Common myeloid progenitor, CD34-positive (primary cell): ENCODE results near the gene SUN1.
"Not testable (repeated sequence)": the region's sequence is repeated elsewhere in the genome, so short reads cannot be mapped to it uniquely, and the experiment has no call there.

Experiments used
- CTCF ChIA-PET: fragments of 350-600 bp; sonication (Branson Sonifier 250); formaldehyde crosslinking; loops from one replicate; lab custom pipeline; 2021; ENCODE audit warnings: antibody characterized with exemption; lab: Charles Lee
- POLR2A ChIA-PET: fragments of 350-600 bp; sonication (Branson Sonifier 250); formaldehyde crosslinking; loops from one replicate; lab custom pipeline; 2021; ENCODE audit warnings: antibody characterized with exemption; lab: Charles Lee
- DNase-seq, 3 donors: peaks; one replicate each; pipeline versions ENCODE4 v3.0.0 to v3.0.0-alpha.2; 2013
- H3K27ac ChIP-seq, 2 experiments: 1 replicate in 1 of 2; 2 replicates in 1 of 2; pipeline ENCODE4 v1.7.0; 2013; ENCODE audit warnings: inconsistent platforms in 2 of 2, low read length in 2 of 2, mild to moderate bottlenecking in 2 of 2, low read depth in 1 of 2, moderate library complexity in 1 of 2; ENCODE audit not compliant: severe bottlenecking in 2 of 2, insufficient read depth in 1 of 2, poor library complexity in 1 of 2
- H3K27me3 ChIP-seq, 5 experiments: replicated peaks in 2 of 5; 1 replicate in 3 of 5; 2 replicates in 2 of 5; pipeline versions ENCODE4 v1.6.1 to v1.7.0; 2013; ENCODE audit warnings: low read length in 4 of 5, mild to moderate bottlenecking in 2 of 5, moderate library complexity in 2 of 5, inconsistent platforms in 1 of 5; ENCODE audit not compliant: insufficient read depth in 5 of 5, control insufficient read depth in 4 of 5
- H3K36me3 ChIP-seq, 4 experiments: 1 replicate in 2 of 4; 2 replicates in 2 of 4; pipeline versions ENCODE4 v1.6.1 to v1.7.0; 2013; ENCODE audit warnings: low read length in 3 of 4, control low read depth in 1 of 4, mild to moderate bottlenecking in 1 of 4; ENCODE audit not compliant: control insufficient read depth in 4 of 4, insufficient read depth in 4 of 4
- H3K4me1 ChIP-seq, 4 experiments: 1 replicate in 3 of 4; 2 replicates in 1 of 4; pipeline versions ENCODE4 v1.6.1 to v1.7.1; 2013; ENCODE audit warnings: low read length in 3 of 4, mild to moderate bottlenecking in 3 of 4, control low read depth in 1 of 4, inconsistent platforms in 1 of 4, moderate library complexity in 1 of 4; ENCODE audit not compliant: control insufficient read depth in 4 of 4, insufficient read depth in 4 of 4; ENCODE audit errors: control extremely low read depth in 1 of 4
- H3K4me3 ChIP-seq, 7 experiments: 1 replicate in 4 of 7; 2 replicates in 3 of 7; pipeline versions ENCODE4 v1.5.1 to v1.7.0; 2013; ENCODE audit warnings: mild to moderate bottlenecking in 7 of 7, low read length in 6 of 7, moderate library complexity in 6 of 7, inconsistent platforms in 2 of 7, low read depth in 2 of 7, control low read depth in 1 of 7; ENCODE audit not compliant: insufficient read depth in 4 of 7, control insufficient read depth in 1 of 7; ENCODE audit errors: extremely low read depth in 1 of 7
- H3K9me3 ChIP-seq, 5 experiments: 1 replicate in 4 of 5; 2 replicates in 1 of 5; pipeline versions ENCODE4 v1.6.1 to v1.7.1; 2013; ENCODE audit warnings: low read length in 4 of 5, mild to moderate bottlenecking in 2 of 5, inconsistent platforms in 1 of 5, low read depth in 1 of 5, moderate library complexity in 1 of 5; ENCODE audit not compliant: control insufficient read depth in 4 of 5, insufficient read depth in 2 of 5; ENCODE audit errors: control extremely low read depth in 1 of 5
- WGBS: methylation state at CpG from one replicate; pipeline ENCODE4 v1.1.5; 2013; ENCODE audit not compliant: insufficient coverage; 5-methylcytosine and 5-hydroxymethylcytosine counted together

The SUN1 gene

GRCh38 chr7:846958-847650 is 14.8 kb downstream of the SUN1 start:
- H3K36me3 ChIP-seq: peaks cover 5 to 56% (median 37%) of the 10 kb centered on the region in 4 experiments
- CTCF ChIA-PET: interaction anchor here (1.1 to 1.4 kb wide), 2 partner anchors 10 to 28 kb away, joined by 4 read pairs; no protein-coding TSS in a partner anchor
- POLR2A ChIA-PET, DNase-seq, H3K4me3 ChIP-seq, H3K9me3 ChIP-seq, H3K27ac ChIP-seq, H3K4me1 ChIP-seq, H3K27me3 ChIP-seq: not testable (repeated sequence)
- 93% methylated on average over 17 of the region's 37 CpGs for WGBS

GRCh38 chr7:847728-848127 is 15.5 kb downstream of the SUN1 start:
- H3K4me3 ChIP-seq, H3K27me3 ChIP-seq, POLR2A ChIA-PET, H3K27ac ChIP-seq, DNase-seq, H3K9me3 ChIP-seq, H3K4me1 ChIP-seq: not testable (repeated sequence)
- peaks cover 9 to 55% (median 35%) of the 10 kb centered on the region in 4 experiments for H3K36me3 ChIP-seq
- CTCF ChIA-PET: interaction anchor here (1.1 kb wide), 1 partner anchor 12 kb away, joined by 4 read pairs; no protein-coding TSS in a partner anchor
- WGBS: 94% methylated on average over 15 of the region's 28 CpGs

GRCh38 chr7:849145-849544 is 16.9 kb downstream of the SUN1 start:
- Histone ChIP-seq H3K9me3 (peaks cover 0 to 5% (median 2%) of the 10 kb centered on the region in 5 experiments), H3K27me3 (no peaks in the 10 kb centered on the region), H3K4me1 (no peaks in the 10 kb centered on the region), H3K4me3 (no peak overlapping the region), H3K36me3 (peaks cover 12 to 55% (median 39%) of the 10 kb centered on the region in 4 experiments), H3K27ac (no peak overlapping the region)
- 94% methylated on average over 12 of the region's 14 CpGs for WGBS
- POLR2A ChIA-PET: no interaction called here
- DNase-seq: no peak
- CTCF ChIA-PET: interaction anchor here (1.1 kb wide), 1 partner anchor 10 kb away, joined by 4 read pairs; no protein-coding TSS in a partner anchor

GRCh38 chr7:849781-850180 is 17.5 kb downstream of the SUN1 start:
- Histone ChIP-seq H3K36me3 (peaks cover 12 to 53% (median 37%) of the 10 kb centered on the region in 4 experiments), H3K27me3 (no peaks in the 10 kb centered on the region), H3K4me1 (no peaks in the 10 kb centered on the region), H3K9me3 (peaks cover 0 to 5% (median 2%) of the 10 kb centered on the region in 5 experiments), H3K27ac (no peak overlapping the region), H3K4me3 (no peak overlapping the region)
- 100% methylated on average over 12 of the region's 19 CpGs for WGBS
- POLR2A ChIA-PET: no interaction called here
- CTCF ChIA-PET: no interaction called here
- no peak for DNase-seq

DNA sequence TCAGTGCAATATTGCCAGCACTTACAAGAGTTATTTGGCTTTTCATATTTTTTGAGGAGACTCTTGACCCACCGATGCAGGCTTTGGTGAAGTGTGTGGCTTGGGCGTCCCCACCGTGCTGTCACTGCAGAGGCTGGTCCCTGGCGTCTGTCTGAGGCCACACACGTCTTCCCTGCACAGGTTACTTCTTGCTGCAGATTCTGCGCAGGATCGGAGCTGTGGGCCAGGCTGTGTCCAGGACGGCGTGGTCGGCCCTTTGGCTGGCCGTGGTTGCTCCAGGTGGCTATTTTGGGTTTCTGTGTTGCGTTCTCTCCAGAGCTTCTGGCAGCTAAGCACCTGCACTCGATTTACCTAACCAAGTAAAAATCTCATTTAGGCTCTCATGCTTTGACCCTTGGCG is 18.9 kb downstream of the SUN1 start:
- Histone ChIP-seq H3K4me1 (no peaks in the 10 kb centered on the region), H3K9me3 (peaks cover 0 to 5% (median 2%) of the 10 kb centered on the region in 5 experiments), H3K27ac (no peak overlapping the region), H3K27me3 (no peaks in the 10 kb centered on the region), H3K4me3 (no peak overlapping the region), H3K36me3 (peaks cover 14 to 59% (median 42%) of the 10 kb centered on the region in 4 experiments)
- ChIA-PET CTCF (no interaction called here), POLR2A (no interaction called here)
- no peak for DNase-seq
- WGBS: 93% methylated on average over 14 of the region's 14 CpGs

- Histone ChIP-seq H3K4me3 (no peak overlapping the region), H3K27ac (no peak overlapping the region), H3K36me3 (peaks cover 15 to 69% (median 50%) of the 10 kb centered on the region in 4 experiments), H3K4me1 (no peaks in the 10 kb centered on the region), H3K27me3 (no peaks in the 10 kb centered on the region), H3K9me3 (peaks cover 0 to under 1% (median 0%) of the 10 kb centered on the region in 5 experiments)
- ChIA-PET CTCF (no interaction called here), POLR2A (no interaction called here)
- DNase-seq: no peak
- WGBS: 94% methylated on average over 31 of the region's 33 CpGs
Measured at GRCh38 chr7:853366-854117, 21.3 kb downstream of the SUN1 start.
